ENCODE data around the gene ADAMTS9. TPM values are rescaled to one million over a fixed set of nuclear protein-coding genes. Genes with fewer than 3 reads are reported as not detected.

The ADAMTS9 gene
- total and polyA plus RNA-seq, 2 experiments from 2014 or later, result 0.31 to 0.81 TPM

GRCh38 chr3:64675687-64676247 lies 12.0 kb downstream of the ADAMTS9 start:
- ATAC-seq, result no peak
- Histone ChIP-seq H4K20me1 (replicated peaks; ENCODE audit: insufficient read depth) (no peaks in the 10 kb centered on the region), H2AFZ (no peak overlapping the region), H3K9me2 (ENCODE audit: insufficient read depth) (no peaks in the 10 kb centered on the region), H3K4me3 (no peak overlapping the region), H3K27ac (ENCODE audit: low read depth) (no peak overlapping the region), H3K79me2 (replicated peaks; ENCODE audit: insufficient read depth) (no peaks in the 10 kb centered on the region), H3K4me1 (ENCODE audit: insufficient read depth) (peaks cover 28% of the 10 kb centered on the region), H3K27me3 (ENCODE audit: insufficient read depth) (peaks cover 38% of the 10 kb centered on the region), H3K36me3 (ENCODE audit: insufficient read depth) (no peaks in the 10 kb centered on the region), H3F3A (replicated peaks; ENCODE audit: low read depth) (no peaks in the 10 kb centered on the region), H3K4me2 (no peak overlapping the region)
- Mint-ChIP-seq H3K4me3 (no peak overlapping the region), H3K4me1 (peaks cover 28% of the 10 kb centered on the region), H3K9me3 (no peaks in the 10 kb centered on the region), H3K27me3 (ENCODE audit: insufficient read depth, low read depth, poor library complexity) (peaks cover 27% of the 10 kb centered on the region), H3K27ac (no peak overlapping the region), H3K36me3 (ENCODE audit: low read depth) (no peaks in the 10 kb centered on the region)
- TF ChIP-seq, protein P1, sequence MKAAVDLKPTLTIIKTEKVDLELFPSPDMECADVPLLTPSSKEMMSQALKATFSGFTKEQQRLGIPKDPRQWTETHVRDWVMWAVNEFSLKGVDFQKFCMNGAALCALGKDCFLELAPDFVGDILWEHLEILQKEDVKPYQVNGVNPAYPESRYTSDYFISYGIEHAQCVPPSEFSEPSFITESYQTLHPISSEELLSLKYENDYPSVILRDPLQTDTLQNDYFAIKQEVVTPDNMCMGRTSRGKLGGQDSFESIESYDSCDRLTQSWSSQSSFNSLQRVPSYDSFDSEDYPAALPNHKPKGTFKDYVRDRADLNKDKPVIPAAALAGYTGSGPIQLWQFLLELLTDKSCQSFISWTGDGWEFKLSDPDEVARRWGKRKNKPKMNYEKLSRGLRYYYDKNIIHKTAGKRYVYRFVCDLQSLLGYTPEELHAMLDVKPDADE (IDR thresholded peaks at IDR 0.05), result no peak
- no peak for TF ChIP-seq ZNF114 (CRISPR knock-in tag; IDR thresholded peaks at IDR 0.05)
- TF ChIP-seq EZH2phosphoT487 (IDR thresholded peaks at IDR 0.05; ENCODE audit: unreplicated experiment), result no peak
- no peak for DNase-seq (ENCODE audit: low spot score)

GRCh38 chr3:64674591-64675076 lies 13.2 kb downstream of the ADAMTS9 start:
- Histone ChIP-seq H3K79me2 (replicated peaks; ENCODE audit: insufficient read depth) (no peaks in the 10 kb centered on the region), H3K9me2 (ENCODE audit: insufficient read depth) (no peaks in the 10 kb centered on the region), H3K27me3 (ENCODE audit: insufficient read depth) (peaks cover 26% of the 10 kb centered on the region), H3K4me3 (no peak overlapping the region), H4K20me1 (replicated peaks; ENCODE audit: insufficient read depth) (0 out of 2 replicates have a peak, but pooled peaks cover 4% of the 10 kb centered on the region), H3K4me2 (no peak overlapping the region), H3K36me3 (ENCODE audit: insufficient read depth) (no peaks in the 10 kb centered on the region), H3F3A (replicated peaks; ENCODE audit: low read depth) (no peaks in the 10 kb centered on the region), H3K4me1 (ENCODE audit: insufficient read depth) (peaks cover 19% of the 10 kb centered on the region), H3K27ac (ENCODE audit: low read depth) (no peak overlapping the region), H2AFZ (no peak overlapping the region)
- Mint-ChIP-seq H3K27ac (no peak overlapping the region), H3K4me1 (peaks cover 21% of the 10 kb centered on the region), H3K9me3 (no peaks in the 10 kb centered on the region), H3K4me3 (no peak overlapping the region), H3K36me3 (ENCODE audit: low read depth) (no peaks in the 10 kb centered on the region), H3K27me3 (ENCODE audit: insufficient read depth, low read depth, poor library complexity) (peaks cover 16% of the 10 kb centered on the region)
- no peak for DNase-seq (ENCODE audit: low spot score)
- ATAC-seq, result no peak
- no peak for TF ChIP-seq EZH2 (IDR thresholded peaks at IDR 0.05; ENCODE audit: low read depth, unreplicated experiment)
- TF ChIP-seq ZNF114 (CRISPR knock-in tag; IDR thresholded peaks at IDR 0.05), result no peak
- TF ChIP-seq EZH2phosphoT487 (IDR thresholded peaks at IDR 0.05; ENCODE audit: unreplicated experiment), result no peak
- TF ChIP-seq, protein P2, sequence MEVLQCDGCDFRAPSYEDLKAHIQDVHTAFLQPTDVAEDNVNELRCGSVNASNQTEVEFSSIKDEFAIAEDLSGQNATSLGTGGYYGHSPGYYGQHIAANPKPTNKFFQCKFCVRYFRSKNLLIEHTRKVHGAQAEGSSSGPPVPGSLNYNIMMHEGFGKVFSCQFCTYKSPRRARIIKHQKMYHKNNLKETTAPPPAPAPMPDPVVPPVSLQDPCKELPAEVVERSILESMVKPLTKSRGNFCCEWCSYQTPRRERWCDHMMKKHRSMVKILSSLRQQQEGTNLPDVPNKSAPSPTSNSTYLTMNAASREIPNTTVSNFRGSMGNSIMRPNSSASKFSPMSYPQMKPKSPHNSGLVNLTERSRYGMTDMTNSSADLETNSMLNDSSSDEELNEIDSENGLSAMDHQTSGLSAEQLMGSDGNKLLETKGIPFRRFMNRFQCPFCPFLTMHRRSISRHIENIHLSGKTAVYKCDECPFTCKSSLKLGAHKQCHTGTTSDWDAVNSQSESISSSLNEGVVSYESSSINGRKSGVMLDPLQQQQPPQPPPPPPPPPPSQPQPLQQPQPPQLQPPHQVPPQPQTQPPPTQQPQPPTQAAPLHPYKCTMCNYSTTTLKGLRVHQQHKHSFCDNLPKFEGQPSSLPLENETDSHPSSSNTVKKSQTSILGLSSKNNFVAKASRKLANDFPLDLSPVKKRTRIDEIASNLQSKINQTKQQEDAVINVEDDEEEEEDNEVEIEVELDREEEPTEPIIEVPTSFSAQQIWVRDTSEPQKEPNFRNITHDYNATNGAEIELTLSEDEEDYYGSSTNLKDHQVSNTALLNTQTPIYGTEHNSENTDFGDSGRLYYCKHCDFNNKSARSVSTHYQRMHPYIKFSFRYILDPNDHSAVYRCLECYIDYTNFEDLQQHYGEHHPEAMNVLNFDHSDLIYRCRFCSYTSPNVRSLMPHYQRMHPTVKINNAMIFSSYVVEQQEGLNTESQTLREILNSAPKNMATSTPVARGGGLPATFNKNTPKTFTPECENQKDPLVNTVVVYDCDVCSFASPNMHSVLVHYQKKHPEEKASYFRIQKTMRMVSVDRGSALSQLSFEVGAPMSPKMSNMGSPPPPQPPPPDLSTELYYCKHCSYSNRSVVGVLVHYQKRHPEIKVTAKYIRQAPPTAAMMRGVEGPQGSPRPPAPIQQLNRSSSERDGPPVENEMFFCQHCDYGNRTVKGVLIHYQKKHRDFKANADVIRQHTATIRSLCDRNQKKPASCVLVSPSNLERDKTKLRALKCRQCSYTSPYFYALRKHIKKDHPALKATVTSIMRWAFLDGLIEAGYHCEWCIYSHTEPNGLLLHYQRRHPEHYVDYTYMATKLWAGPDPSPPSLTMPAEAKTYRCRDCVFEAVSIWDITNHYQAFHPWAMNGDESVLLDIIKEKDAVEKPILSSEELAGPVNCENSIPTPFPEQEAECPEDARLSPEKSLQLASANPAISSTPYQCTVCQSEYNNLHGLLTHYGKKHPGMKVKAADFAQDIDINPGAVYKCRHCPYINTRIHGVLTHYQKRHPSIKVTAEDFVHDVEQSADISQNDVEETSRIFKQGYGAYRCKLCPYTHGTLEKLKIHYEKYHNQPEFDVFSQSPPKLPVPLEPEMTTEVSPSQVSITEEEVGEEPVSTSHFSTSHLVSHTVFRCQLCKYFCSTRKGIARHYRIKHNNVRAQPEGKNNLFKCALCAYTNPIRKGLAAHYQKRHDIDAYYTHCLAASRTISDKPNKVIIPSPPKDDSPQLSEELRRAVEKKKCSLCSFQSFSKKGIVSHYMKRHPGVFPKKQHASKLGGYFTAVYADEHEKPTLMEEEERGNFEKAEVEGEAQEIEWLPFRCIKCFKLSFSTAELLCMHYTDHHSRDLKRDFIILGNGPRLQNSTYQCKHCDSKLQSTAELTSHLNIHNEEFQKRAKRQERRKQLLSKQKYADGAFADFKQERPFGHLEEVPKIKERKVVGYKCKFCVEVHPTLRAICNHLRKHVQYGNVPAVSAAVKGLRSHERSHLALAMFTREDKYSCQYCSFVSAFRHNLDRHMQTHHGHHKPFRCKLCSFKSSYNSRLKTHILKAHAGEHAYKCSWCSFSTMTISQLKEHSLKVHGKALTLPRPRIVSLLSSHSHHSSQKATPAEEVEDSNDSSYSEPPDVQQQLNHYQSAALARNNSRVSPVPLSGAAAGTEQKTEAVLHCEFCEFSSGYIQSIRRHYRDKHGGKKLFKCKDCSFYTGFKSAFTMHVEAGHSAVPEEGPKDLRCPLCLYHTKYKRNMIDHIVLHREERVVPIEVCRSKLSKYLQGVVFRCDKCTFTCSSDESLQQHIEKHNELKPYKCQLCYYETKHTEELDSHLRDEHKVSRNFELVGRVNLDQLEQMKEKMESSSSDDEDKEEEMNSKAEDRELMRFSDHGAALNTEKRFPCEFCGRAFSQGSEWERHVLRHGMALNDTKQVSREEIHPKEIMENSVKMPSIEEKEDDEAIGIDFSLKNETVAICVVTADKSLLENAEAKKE (CRISPR knock-in tag; IDR thresholded peaks at IDR 0.05), result no peak
- TF ChIP-seq NANOG (IDR thresholded peaks at IDR 0.05; ENCODE audit: borderline replicate concordance), result no peak
- no peak for TF ChIP-seq JUNB (IDR thresholded peaks at IDR 0.05; ENCODE audit: unreplicated experiment)
- no peak for TF ChIP-seq CREB1 (CRISPR knock-in tag; IDR thresholded peaks at IDR 0.05; ENCODE audit: low read depth)
- no peak for TF ChIP-seq ZNF331 (CRISPR knock-in tag; IDR thresholded peaks at IDR 0.05; ENCODE audit: low read depth)
- TF ChIP-seq, protein P1 (IDR thresholded peaks at IDR 0.05), result no peak
- TF ChIP-seq STAT1 (IDR thresholded peaks at IDR 0.05; ENCODE audit: unreplicated experiment), result no peak
